Kidney epithelial cell (primary cell): Measurements from ENCODE around the gene OAF. TPM values are rescaled to one million over a fixed set of nuclear protein-coding genes. Genes with fewer than 3 reads are reported as not detected.

Source experiments
- DNase-seq: peaks from one replicate; pipeline ENCODE4 v3.0.0-alpha.2; 2010; ENCODE audit warnings: low read depth
- H3K27me3 ChIP-seq: 2 replicates; pipeline ENCODE4 v1.6.0; 2011; ENCODE audit warnings: low read length; ENCODE audit not compliant: control insufficient read depth, insufficient read depth
- H3K36me3 ChIP-seq: 2 replicates; pipeline ENCODE4 v1.5.1; 2011; ENCODE audit warnings: low read length; ENCODE audit not compliant: control insufficient read depth, insufficient read depth
- H3K4me3 ChIP-seq: 2 replicates; pipeline ENCODE4 v1.5.1; 2011; ENCODE audit warnings: low read depth, mild to moderate bottlenecking, control low read depth, low read length
- total RNA-seq: library from RNA; depleted of rRNA; stranded (reverse); fragments of >200 nt; gene quantifications from 2 replicates; pipeline ENCODE4 v1.2.3, GENCODE V29; 2015
- TF ChIP-seq, protein P1 (sequence below): IDR thresholded peaks from 2 replicates; pipeline ENCODE4 v1.5.1; 2011; ENCODE audit warnings: mild to moderate bottlenecking, moderate library complexity, low read length, control low read depth, inconsistent platforms; ENCODE audit not compliant: insufficient read depth, poor library complexity, severe bottlenecking

OAF gene
- total RNA-seq, 1 donor from 2014 or later, result 45.2 TPM

DNA sequence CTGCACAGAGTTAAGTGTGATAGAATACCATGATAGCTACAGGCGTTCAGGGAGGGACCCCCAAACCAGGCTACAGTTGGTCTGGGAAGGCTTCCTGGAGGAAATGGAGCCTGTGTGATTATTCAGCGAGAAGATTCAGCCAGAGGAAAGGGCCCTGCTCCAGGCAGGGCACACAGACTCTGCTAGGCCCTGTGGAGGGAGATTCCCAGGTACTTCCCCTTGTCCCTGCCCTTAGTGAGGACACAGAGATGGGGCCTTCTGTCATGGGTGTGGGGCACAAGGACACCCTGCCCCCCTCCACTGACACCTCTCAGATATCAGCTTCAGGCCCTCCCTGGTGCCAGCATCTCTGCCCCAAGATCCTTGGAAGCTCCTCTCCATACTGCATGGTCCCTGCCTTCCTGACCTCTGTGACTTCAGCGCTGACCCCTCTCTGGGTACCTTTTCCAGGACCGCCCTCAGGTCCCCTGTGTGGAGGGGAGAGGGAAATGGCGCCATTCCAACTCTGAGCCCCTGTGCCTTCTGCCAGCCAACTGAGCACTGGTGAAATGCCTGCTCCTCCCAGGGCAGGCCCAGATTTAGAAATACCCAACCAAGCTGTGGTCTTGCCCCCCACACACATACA is 16.5 kb downstream of the OAF start:
- no peak overlapping the region for H3K4me3 ChIP-seq
- DNase-seq, result no peak

GRCh38 chr11:120228794-120229384 is 18.1 kb downstream of the OAF start:
- no peak overlapping the region for H3K4me3 ChIP-seq
- TF ChIP-seq, protein P1, sequence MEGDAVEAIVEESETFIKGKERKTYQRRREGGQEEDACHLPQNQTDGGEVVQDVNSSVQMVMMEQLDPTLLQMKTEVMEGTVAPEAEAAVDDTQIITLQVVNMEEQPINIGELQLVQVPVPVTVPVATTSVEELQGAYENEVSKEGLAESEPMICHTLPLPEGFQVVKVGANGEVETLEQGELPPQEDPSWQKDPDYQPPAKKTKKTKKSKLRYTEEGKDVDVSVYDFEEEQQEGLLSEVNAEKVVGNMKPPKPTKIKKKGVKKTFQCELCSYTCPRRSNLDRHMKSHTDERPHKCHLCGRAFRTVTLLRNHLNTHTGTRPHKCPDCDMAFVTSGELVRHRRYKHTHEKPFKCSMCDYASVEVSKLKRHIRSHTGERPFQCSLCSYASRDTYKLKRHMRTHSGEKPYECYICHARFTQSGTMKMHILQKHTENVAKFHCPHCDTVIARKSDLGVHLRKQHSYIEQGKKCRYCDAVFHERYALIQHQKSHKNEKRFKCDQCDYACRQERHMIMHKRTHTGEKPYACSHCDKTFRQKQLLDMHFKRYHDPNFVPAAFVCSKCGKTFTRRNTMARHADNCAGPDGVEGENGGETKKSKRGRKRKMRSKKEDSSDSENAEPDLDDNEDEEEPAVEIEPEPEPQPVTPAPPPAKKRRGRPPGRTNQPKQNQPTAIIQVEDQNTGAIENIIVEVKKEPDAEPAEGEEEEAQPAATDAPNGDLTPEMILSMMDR, result peak; percentile 41
- no peaks in the 10 kb centered on the region for H3K36me3 ChIP-seq
- no peak for DNase-seq
- H3K27me3 ChIP-seq, result peaks cover 5% of the 10 kb centered on the region

More for the DNA sequence above, 16.5 kb downstream of the OAF start:
- Histone ChIP-seq H3K36me3 (no peaks in the 10 kb centered on the region), H3K27me3 (no peaks in the 10 kb centered on the region)
- TF ChIP-seq, protein P1, result no peak

DNA sequence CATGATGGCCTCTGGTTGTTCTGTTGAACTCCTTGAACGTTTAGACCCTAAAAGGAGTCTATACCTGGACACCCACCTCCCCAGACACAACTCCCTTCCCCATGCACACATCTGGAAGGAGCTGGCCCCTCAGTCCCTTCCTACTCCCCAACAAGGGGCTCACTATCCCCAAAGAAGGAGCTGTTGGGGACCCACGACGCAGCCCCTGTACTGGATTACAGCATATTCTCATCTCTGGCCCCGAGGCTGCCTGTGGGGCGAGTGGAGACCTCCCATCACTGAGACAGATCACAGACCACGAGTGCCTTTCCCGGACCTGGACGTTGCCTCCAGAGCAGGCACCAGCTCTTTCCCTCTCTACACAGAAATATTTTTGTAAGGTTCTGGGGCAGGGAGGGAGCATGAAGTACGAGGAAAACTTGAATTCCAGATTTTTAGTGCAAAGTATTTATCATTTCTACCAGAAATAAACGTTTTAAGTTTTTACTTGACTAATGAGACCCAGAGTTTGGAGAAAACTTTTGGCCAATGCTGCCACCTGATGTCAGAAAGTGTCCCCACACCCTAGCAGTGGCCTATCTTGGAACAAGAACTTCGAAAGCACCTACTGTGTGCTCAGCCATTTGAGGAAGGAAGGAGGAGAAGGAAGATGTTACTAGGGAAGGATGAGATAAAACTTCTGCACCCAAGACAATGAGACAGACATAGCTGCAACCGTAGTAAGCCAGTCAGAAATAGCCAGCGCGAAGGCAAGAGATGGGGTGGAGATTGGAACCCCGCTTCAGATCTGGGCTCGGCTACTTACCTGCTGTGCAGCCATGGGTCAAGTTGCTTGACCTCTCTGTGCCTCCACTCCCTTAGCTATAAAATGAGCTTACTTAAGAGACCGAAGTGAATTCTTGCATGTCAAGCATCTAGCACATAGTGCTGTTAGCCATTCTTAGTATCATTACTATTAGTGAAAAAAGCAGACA is 18.9 kb downstream of the OAF start:
- Histone ChIP-seq H3K27me3 (peaks cover 7% of the 10 kb centered on the region), H3K36me3 (no peaks in the 10 kb centered on the region), H3K4me3 (no peak overlapping the region)
- TF ChIP-seq, protein P1, result peak; percentile 64
- no peak for DNase-seq

DNA sequence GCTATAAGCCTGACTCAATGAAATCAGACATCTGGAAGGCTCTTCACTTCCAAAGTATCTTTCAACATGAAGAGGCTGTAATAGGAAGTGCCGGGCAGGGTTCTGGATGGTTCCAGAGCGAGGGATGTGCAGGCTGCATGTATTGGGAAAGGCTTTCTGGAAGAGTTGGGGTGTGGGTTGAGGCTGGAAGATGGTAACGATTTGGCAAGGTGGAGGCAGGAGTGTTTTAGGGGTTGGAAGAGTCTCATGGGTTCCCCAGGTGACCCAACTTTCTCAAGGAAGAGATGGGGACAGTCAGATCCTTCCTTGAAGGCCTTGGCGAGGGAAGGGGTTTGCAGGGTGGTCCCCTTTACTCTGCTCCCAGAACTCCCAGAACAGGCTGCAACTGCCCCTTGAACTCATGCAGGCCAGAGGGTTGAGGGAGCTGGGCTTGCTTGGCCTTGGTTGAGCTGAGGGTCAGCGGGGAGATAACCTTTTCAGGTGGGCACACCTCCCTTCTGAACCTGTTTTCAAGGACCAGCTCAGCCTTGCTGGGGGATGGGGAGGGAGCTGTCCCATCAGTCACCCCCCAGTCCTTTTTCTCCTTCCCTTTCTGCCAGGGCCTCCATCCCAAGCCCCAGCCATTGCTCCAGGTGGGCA is 19.7 kb downstream of the OAF start:
- TF ChIP-seq, protein P1, result no peak
- DNase-seq, result no peak

GRCh38 chr11:120231963-120232362 is 21.1 kb downstream of the OAF start:
- no peak for DNase-seq
- TF ChIP-seq, protein P1, result no peak
- no peak overlapping the region for H3K4me3 ChIP-seq
- peaks cover 8% of the 10 kb centered on the region for H3K27me3 ChIP-seq
- no peaks in the 10 kb centered on the region for H3K36me3 ChIP-seq

More for the DNA sequence above, 19.7 kb downstream of the OAF start:
- Histone ChIP-seq H3K36me3 (no peaks in the 10 kb centered on the region), H3K4me3 (no peak overlapping the region), H3K27me3 (peaks cover 7% of the 10 kb centered on the region)
